ENCODE data around the gene OR51I1. TPM values are rescaled to one million over a fixed set of nuclear protein-coding genes. Genes with fewer than 3 reads are reported as not detected.

The OR51I1 gene
- total and polyA plus RNA-seq, 2 of the 13 experiments (the other 11 are each of a cell fraction or from before 2014, with no cell fraction given): 0.09 TPM; not detected in 1

GRCh38 chr11:5488798-5489399 lies 47.6 kb upstream of the OR51I1 start:
- in situ Hi-C loops (cut with HindIII; ENCODE audit: extremely low pct_ligation_motif_present, low pct_unique_long_range_greater_than_20kb) (no loop called here), intact Hi-C loops (cut with micrococcal nuclease; ENCODE audit: unreplicated experiment) (no loop called here)
- DNase-seq (ENCODE audit: low spot score) (no peak), FAIRE-seq (no peak), ATAC-seq (no peak)
- Histone ChIP-seq H2AFZ (ENCODE audit: low read length) (no peak overlapping the region), H3K36me3 (replicated peaks in 1 of 2; ENCODE audit: control insufficient read depth in 1 of 2, insufficient read depth in 2 of 2, low read length in 2 of 2) (no peaks in the 10 kb centered on the region), H4K20me1 (ENCODE audit: insufficient read depth, low read length) (no peaks in the 10 kb centered on the region), H3K9me3 (ENCODE audit: low read length) (no peaks in the 10 kb centered on the region), H3K9ac (ENCODE audit: insufficient read depth, low read depth, low read length) (no peak overlapping the region), H3K27ac (ENCODE audit: extremely low read length, insufficient read depth, low read length) (no peak overlapping the region), H3K4me2 (ENCODE audit: low read depth, low read length) (no peak overlapping the region), H3K4me3 (replicated peaks in 1 of 3; ENCODE audit: insufficient read depth in 1 of 3, low read depth in 2 of 3, low read length in 3 of 3) (no peak overlapping the region), H3K27me3 (ENCODE audit: control insufficient read depth in 1 of 2, insufficient read depth in 2 of 2, low read length in 2 of 2) (0 out of 5 replicates have a peak, but pooled peaks cover 0 to 2% of the 10 kb centered on the region in 2 experiments), H3K4me1 (ENCODE audit: insufficient read depth, low read length) (no peaks in the 10 kb centered on the region), H3K79me2 (ENCODE audit: insufficient read depth, low read length) (no peaks in the 10 kb centered on the region)
- BruUV-seq (replicated peaks): no TSS peak
- POLR2A ChIA-PET: no interaction called here
- WGBS (ENCODE audit: low lambda C conversion rate): 0% methylated on average over 1 of the region's 4 CpGs
- CTCF ChIA-PET (ENCODE audit: low intra/inter-chr PET ratio, low total read pairs): no interaction called here
- TF ChIP-seq ZNF7 (CRISPR knock-in tag; IDR thresholded peaks at IDR 0.05) (no peak), MAF1 (CRISPR knock-in tag; IDR thresholded peaks at IDR 0.05; ENCODE audit: borderline replicate concordance) (no peak), SP140L (CRISPR knock-in tag; IDR thresholded peaks at IDR 0.05; ENCODE audit: borderline replicate concordance) (no peak), ZNF558 (CRISPR knock-in tag; IDR thresholded peaks at IDR 0.05; ENCODE audit: borderline replicate concordance) (no peak), PBX3 (CRISPR knock-in tag; IDR thresholded peaks at IDR 0.05; ENCODE audit: borderline replicate concordance) (no peak), MAFG (CRISPR knock-in tag; IDR thresholded peaks at IDR 0.05) (no peak), RAD51 (IDR thresholded peaks at IDR 0.05; ENCODE audit: borderline replicate concordance) (no peak), ZNF749 (CRISPR knock-in tag; IDR thresholded peaks at IDR 0.05; ENCODE audit: borderline replicate concordance) (no peak), ZFP37 (CRISPR knock-in tag; IDR thresholded peaks at IDR 0.05; ENCODE audit: borderline replicate concordance) (no peak), ZNF235 (CRISPR knock-in tag; IDR thresholded peaks at IDR 0.05; ENCODE audit: borderline replicate concordance) (no peak), ZNF430 (CRISPR knock-in tag; IDR thresholded peaks at IDR 0.05) (no peak), ATF2 (CRISPR knock-in tag; IDR thresholded peaks at IDR 0.05) (no peak), ZBTB2 (CRISPR knock-in tag; IDR thresholded peaks at IDR 0.05; ENCODE audit: low read depth) (no peak), THAP7 (CRISPR knock-in tag; IDR thresholded peaks at IDR 0.05) (no peak), ZBTB49 (CRISPR knock-in tag; IDR thresholded peaks at IDR 0.05; ENCODE audit: borderline replicate concordance) (no peak), THRA (CRISPR knock-in tag; IDR thresholded peaks at IDR 0.05; ENCODE audit: borderline replicate concordance) (no peak)

All from HepG2 (cell line).